Mesodermal cell (in vitro differentiated cells): ENCODE measurements around the gene LY6G5B.

Experiments used
- H3K27ac ChIP-seq: 2 replicates; pipeline ENCODE4 v1.7.0; 2013; ENCODE audit warnings: mild to moderate bottlenecking, low read depth, low read length, moderate library complexity; ENCODE audit not compliant: severe bottlenecking
- H3K36me3 ChIP-seq: 2 replicates; pipeline ENCODE4 v1.7.1; 2013; ENCODE audit warnings: mild to moderate bottlenecking, low read length, moderate library complexity; ENCODE audit not compliant: control insufficient read depth, insufficient read depth
- H3K4me1 ChIP-seq: one replicate; pipeline ENCODE4 v1.7.1; 2013; ENCODE audit warnings: mild to moderate bottlenecking, low read length; ENCODE audit not compliant: insufficient read depth, control insufficient read depth, poor library complexity, severe bottlenecking
- H3K4me3 ChIP-seq: 2 replicates; pipeline ENCODE4 v1.7.0; 2013; ENCODE audit warnings: low read length, control low read depth, mild to moderate bottlenecking; ENCODE audit not compliant: insufficient read depth, poor library complexity, severe bottlenecking; ENCODE audit errors: extremely low read depth
- H3K9me3 ChIP-seq: 2 replicates; pipeline ENCODE4 v1.7.1; 2013; ENCODE audit warnings: mild to moderate bottlenecking, low read length, moderate library complexity; ENCODE audit not compliant: control insufficient read depth
- WGBS, 2 experiments: methylation state at CpG; one replicate each; pipeline ENCODE4 v1.1.5; 2013; ENCODE audit warnings: missing lambda C conversion rate in 2 of 2; ENCODE audit not compliant: insufficient coverage in 2 of 2; 5-methylcytosine and 5-hydroxymethylcytosine counted together

Gene LY6G5B

GRCh38 chr6:31641370-31641769 lies 28.4 kb upstream of the LY6G5B start:
- H3K9me3 ChIP-seq, result no peaks in the 10 kb centered on the region
- H3K4me1 ChIP-seq, result no peaks in the 10 kb centered on the region
- no peak overlapping the region for H3K27ac ChIP-seq
- H3K4me3 ChIP-seq, result no peak overlapping the region
- WGBS, 2 experiments, result 80 to 100% methylated on average over 1 to 2 of the region's 4 CpGs
- H3K36me3 ChIP-seq, result peaks cover 97% of the 10 kb centered on the region

- no peaks in the 10 kb centered on the region for H3K9me3 ChIP-seq
- H3K4me1 ChIP-seq, result no peaks in the 10 kb centered on the region
- 90 to 95% methylated on average over 3 to 5 of the region's 6 CpGs for WGBS, 2 experiments
- no peak overlapping the region for H3K27ac ChIP-seq
- no peak overlapping the region for H3K4me3 ChIP-seq
- H3K36me3 ChIP-seq, result peaks cover 96% of the 10 kb centered on the region
Observed at GRCh38 chr6:31642798-31643570, 26.8 kb upstream of the LY6G5B start.

- Histone ChIP-seq H3K4me3 (no peak overlapping the region), H3K9me3 (no peaks in the 10 kb centered on the region), H3K36me3 (peaks cover 96% of the 10 kb centered on the region), H3K27ac (no peak overlapping the region), H3K4me1 (no peaks in the 10 kb centered on the region)
- WGBS, 2 experiments, result 94 to 98% methylated on average over 7 to 11 of the region's 17 CpGs
Observed at GRCh38 chr6:31643818-31644454, 25.8 kb upstream of the LY6G5B start.

GRCh38 chr6:31645325-31645724 lies 24.5 kb upstream of the LY6G5B start:
- H3K27ac ChIP-seq, result no peak overlapping the region
- H3K4me1 ChIP-seq, result no peaks in the 10 kb centered on the region
- H3K9me3 ChIP-seq, result no peaks in the 10 kb centered on the region
- peaks cover 96% of the 10 kb centered on the region for H3K36me3 ChIP-seq
- 94 to 97% methylated on average over 8 of the region's 9 CpGs for WGBS, 2 experiments
- H3K4me3 ChIP-seq, result no peak overlapping the region

- Histone ChIP-seq H3K9me3 (no peaks in the 10 kb centered on the region), H3K4me3 (peak overlapping the region; percentile 92), H3K27ac (peak overlapping the region; percentile 99), H3K36me3 (peaks cover 48% of the 10 kb centered on the region), H3K4me1 (peaks cover 11% of the 10 kb centered on the region)
- WGBS, 2 experiments, result 3 to 7% methylated on average over 17 to 20 of the region's 29 CpGs
Observed at GRCh38 chr6:31651602-31652191, 18.1 kb upstream of the LY6G5B start.

GRCh38 chr6:31652925-31653724 lies 16.7 kb upstream of the LY6G5B start:
- Histone ChIP-seq H3K36me3 (peaks cover 39% of the 10 kb centered on the region), H3K4me3 (peak overlapping the region; percentile 92), H3K27ac (peak overlapping the region; percentile 99), H3K9me3 (no peaks in the 10 kb centered on the region), H3K4me1 (peaks cover 11% of the 10 kb centered on the region)
- 17 to 22% methylated on average over 26 to 27 of the region's 37 CpGs for WGBS, 2 experiments

- Histone ChIP-seq H3K36me3 (peaks cover 34% of the 10 kb centered on the region), H3K4me3 (no peak overlapping the region), H3K27ac (no peak overlapping the region), H3K9me3 (no peaks in the 10 kb centered on the region), H3K4me1 (peaks cover 23% of the 10 kb centered on the region)
- WGBS, 2 experiments, result 92% methylated on average over 5 to 6 of the region's 8 CpGs
Observed at GRCh38 chr6:31654574-31655348, 15.0 kb upstream of the LY6G5B start.

GRCh38 chr6:31655349-31656237 lies 14.2 kb upstream of the LY6G5B start, which contains the start of gene APOM:
Gene APOM, plus strand, starts transcription at chr6:31655894. Its CDS starts 73 bp downstream, at chr6:31655967.
- WGBS, 2 experiments, result 90 to 96% methylated on average over 6 to 7 of the region's 8 CpGs
- Histone ChIP-seq H3K36me3 (peaks cover 26% of the 10 kb centered on the region), H3K4me1 (peaks cover 25% of the 10 kb centered on the region), H3K4me3 (no peak within 1 kb of the TSS), H3K9me3 (no peaks in the 10 kb centered on the region), H3K27ac (no peak within 1 kb of the TSS)

- peaks cover 17% of the 10 kb centered on the region for H3K4me1 ChIP-seq
- no peak overlapping the region for H3K27ac ChIP-seq
- 80 to 96% methylated on average over 1 to 2 of the region's 6 CpGs for WGBS, 2 experiments
- no peak overlapping the region for H3K4me3 ChIP-seq
- H3K36me3 ChIP-seq, result peaks cover 36% of the 10 kb centered on the region
- no peaks in the 10 kb centered on the region for H3K9me3 ChIP-seq
Observed at GRCh38 chr6:31657406-31658157, 12.2 kb upstream of the LY6G5B start.
